ENCODE data around the gene DOK6. TPM values are rescaled to one million over a fixed set of nuclear protein-coding genes. Genes with fewer than 3 reads are reported as not detected.

Gene DOK6
- total and polyA plus RNA-seq, 9 of the 15 experiments (the other 6 are each of a cell fraction or from before 2014, with no cell fraction given): not detected

- TF ChIP-seq, protein P1, sequence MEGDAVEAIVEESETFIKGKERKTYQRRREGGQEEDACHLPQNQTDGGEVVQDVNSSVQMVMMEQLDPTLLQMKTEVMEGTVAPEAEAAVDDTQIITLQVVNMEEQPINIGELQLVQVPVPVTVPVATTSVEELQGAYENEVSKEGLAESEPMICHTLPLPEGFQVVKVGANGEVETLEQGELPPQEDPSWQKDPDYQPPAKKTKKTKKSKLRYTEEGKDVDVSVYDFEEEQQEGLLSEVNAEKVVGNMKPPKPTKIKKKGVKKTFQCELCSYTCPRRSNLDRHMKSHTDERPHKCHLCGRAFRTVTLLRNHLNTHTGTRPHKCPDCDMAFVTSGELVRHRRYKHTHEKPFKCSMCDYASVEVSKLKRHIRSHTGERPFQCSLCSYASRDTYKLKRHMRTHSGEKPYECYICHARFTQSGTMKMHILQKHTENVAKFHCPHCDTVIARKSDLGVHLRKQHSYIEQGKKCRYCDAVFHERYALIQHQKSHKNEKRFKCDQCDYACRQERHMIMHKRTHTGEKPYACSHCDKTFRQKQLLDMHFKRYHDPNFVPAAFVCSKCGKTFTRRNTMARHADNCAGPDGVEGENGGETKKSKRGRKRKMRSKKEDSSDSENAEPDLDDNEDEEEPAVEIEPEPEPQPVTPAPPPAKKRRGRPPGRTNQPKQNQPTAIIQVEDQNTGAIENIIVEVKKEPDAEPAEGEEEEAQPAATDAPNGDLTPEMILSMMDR (IDR thresholded peaks at IDR 0.05 in 2 of 3, conservative IDR thresholded peaks at IDR 0.05 in 1 of 3; ENCODE audit: insufficient read depth in 2 of 3, low read depth in 1 of 3, low read length in 3 of 3): no peak
- TF ChIP-seq ZNF253 (CRISPR knock-in tag; conservative IDR thresholded peaks at IDR 0.05): no peak
- no peak for TF ChIP-seq ZNF561 (CRISPR knock-in tag; conservative IDR thresholded peaks at IDR 0.05)
- TF ChIP-seq ZNF57 (CRISPR knock-in tag; IDR thresholded peaks at IDR 0.05): no peak
- TF ChIP-seq ZNF766 (CRISPR knock-in tag; conservative IDR thresholded peaks at IDR 0.05): no peak
- no peak for TF ChIP-seq ZBTB9 (CRISPR knock-in tag; IDR thresholded peaks at IDR 0.05)
- TF ChIP-seq ZNF644 (tag; IDR thresholded peaks at IDR 0.05; ENCODE audit: low read depth): no peak
- TF ChIP-seq RAD21 (CRISPR knock-in tag; conservative IDR thresholded peaks at IDR 0.05 in 1 of 2, IDR thresholded peaks at IDR 0.05 in 1 of 2): no peak
Measured at GRCh38 chr18:69371729-69372128, 29.0 kb upstream of the DOK6 start (continued).

- H3K4me3 ChIP-seq: no peak overlapping the region
- H3K79me2 ChIP-seq (ENCODE audit: control insufficient read depth, insufficient read depth, low read length): no peaks in the 10 kb centered on the region
- intact Hi-C loops (cut with micrococcal nuclease): no loop called here
- no peaks in the 10 kb centered on the region for H3K9me3 ChIP-seq (replicated peaks; ENCODE audit: control insufficient read depth, insufficient read depth, low read depth, low read length)
- H3K36me3 ChIP-seq (ENCODE audit: control insufficient read depth, insufficient read depth, low read length): no peaks in the 10 kb centered on the region
- in situ Hi-C loops (cut with MboI): no loop called here
- H2AFZ ChIP-seq (ENCODE audit: low read depth, low read length): no peak overlapping the region
- ATAC-seq (no peak), FAIRE-seq (no peak), DNase-seq (ENCODE audit: extremely low read depth in 1 of 4, low spot score in 3 of 4) (no peak)
- WGBS (ENCODE audit: insufficient coverage, low coverage, missing lambda C conversion rate): 0% methylated on average over 6 of the region's 7 CpGs
- no peaks in the 10 kb centered on the region for H4K20me1 ChIP-seq (replicated peaks; ENCODE audit: control insufficient read depth, insufficient read depth, low read length)
- no peaks in the 10 kb centered on the region for H3K4me1 ChIP-seq (replicated peaks in 1 of 2; ENCODE audit: control insufficient read depth in 2 of 2, insufficient read depth in 2 of 2, low read length in 2 of 2)
- no peak overlapping the region for H3K27ac ChIP-seq (ENCODE audit: extremely low read depth, low read depth, low read length)
- H3K9me1 ChIP-seq (ENCODE audit: control insufficient read depth, insufficient read depth, low read length): no peaks in the 10 kb centered on the region
- no TSS peak for BruUV-seq (replicated peaks)
- H3K27me3 ChIP-seq (ENCODE audit: control insufficient read depth in 2 of 2, insufficient read depth in 2 of 2, low read length in 2 of 2): no peaks in the 10 kb centered on the region
- ChIA-PET CTCF (ENCODE audit: low intra/inter-chr PET ratio) (no interaction called here), POLR2A (no interaction called here)
- no peak overlapping the region for H3K9ac ChIP-seq (ENCODE audit: insufficient read depth in 1 of 2, low read depth in 2 of 2, low read length in 2 of 2)
- H3K4me2 ChIP-seq (ENCODE audit: insufficient read depth, low read length): no peak overlapping the region
- TF ChIP-seq GTF3C2 (IDR thresholded peaks at IDR 0.05; ENCODE audit: borderline replicate concordance, extremely low read depth, insufficient read length): no peak
- TF ChIP-seq ZNF586 (CRISPR knock-in tag; conservative IDR thresholded peaks at IDR 0.05): no peak
- TF ChIP-seq IFI16 (CRISPR knock-in tag; IDR thresholded peaks at IDR 0.05): no peak
- no peak for TF ChIP-seq CC2D1A (IDR thresholded peaks at IDR 0.05)
- TF ChIP-seq ESRRB (CRISPR knock-in tag; IDR thresholded peaks at IDR 0.05; ENCODE audit: borderline replicate concordance): no peak
- TF ChIP-seq ZC3H4 (CRISPR knock-in tag; IDR thresholded peaks at IDR 0.05; ENCODE audit: borderline replicate concordance): no peak
- no peak for TF ChIP-seq ZBTB7A (IDR thresholded peaks at IDR 0.05; ENCODE audit: borderline replicate concordance, control insufficient read depth, low read depth, low read length)
- TF ChIP-seq SNIP1 (IDR thresholded peaks at IDR 0.05; ENCODE audit: low read depth): no peak
- TF ChIP-seq ZNF134 (CRISPR knock-in tag; conservative IDR thresholded peaks at IDR 0.05): no peak
Measured at GRCh38 chr18:69380324-69380723, 20.4 kb upstream of the DOK6 start.
